Ureter (tissue), 1 donor: Measurements from ENCODE around the gene CRIP1. TPM values are rescaled to one million over a fixed set of nuclear protein-coding genes. Genes with fewer than 3 reads are reported as not detected.

Experiments used
- DNase-seq: peaks from one replicate; pipeline ENCODE4 v3.0.0-alpha.2; 2020; ENCODE audit warnings: low spot score
- total RNA-seq: library from RNA; stranded (reverse); gene quantifications from one replicate; pipeline ENCODE4 v1.2.4, GENCODE V29; 2023
- donor health status: DM: yes; HTN: yes; CAD: no.

The CRIP1 gene
- total RNA-seq, 1 donor from 2014 or later: 127 TPM

DNA sequence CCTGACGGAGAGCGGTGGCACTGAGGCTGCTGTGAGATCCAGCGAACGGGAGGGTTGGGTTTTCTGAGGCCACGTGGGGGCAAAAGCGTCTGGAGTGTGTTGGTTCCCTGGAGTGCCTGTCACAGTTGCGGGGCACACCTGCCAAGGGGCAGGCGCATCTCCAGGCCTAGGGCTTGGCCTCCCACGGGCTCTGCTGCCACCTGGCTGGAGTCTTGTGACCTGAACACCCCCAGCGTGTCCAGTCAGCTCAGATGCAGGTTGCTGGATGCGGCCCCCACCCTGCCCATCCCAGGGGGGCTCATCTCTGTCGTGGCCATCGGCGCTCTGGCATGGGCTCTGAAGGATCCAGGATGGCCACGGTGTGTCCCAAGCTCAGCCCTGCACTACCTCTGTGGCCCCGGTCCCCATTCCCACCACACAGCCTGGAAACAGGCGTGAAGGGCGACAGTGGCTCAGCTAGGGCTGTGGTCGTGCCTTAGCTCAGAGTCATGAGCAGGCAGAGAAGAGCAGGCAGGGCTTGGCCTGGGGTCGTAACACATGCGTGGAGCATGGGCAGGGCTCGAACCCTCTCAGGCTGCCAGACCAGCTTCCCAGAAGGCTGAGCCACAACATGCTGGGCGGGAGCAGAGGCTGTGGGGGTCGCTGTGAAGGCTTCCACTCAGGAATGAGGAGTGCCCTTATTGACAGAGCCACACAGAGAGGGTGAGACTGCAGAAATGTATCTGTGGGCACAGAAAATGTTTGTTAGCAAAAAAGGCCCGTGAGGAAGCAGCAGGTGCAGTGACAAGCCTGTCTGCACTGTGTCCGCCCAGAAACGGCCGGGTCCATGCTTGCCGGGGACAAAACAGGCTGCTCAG is 35.6 kb upstream of the CRIP1 start:
- no peak for DNase-seq

DNA sequence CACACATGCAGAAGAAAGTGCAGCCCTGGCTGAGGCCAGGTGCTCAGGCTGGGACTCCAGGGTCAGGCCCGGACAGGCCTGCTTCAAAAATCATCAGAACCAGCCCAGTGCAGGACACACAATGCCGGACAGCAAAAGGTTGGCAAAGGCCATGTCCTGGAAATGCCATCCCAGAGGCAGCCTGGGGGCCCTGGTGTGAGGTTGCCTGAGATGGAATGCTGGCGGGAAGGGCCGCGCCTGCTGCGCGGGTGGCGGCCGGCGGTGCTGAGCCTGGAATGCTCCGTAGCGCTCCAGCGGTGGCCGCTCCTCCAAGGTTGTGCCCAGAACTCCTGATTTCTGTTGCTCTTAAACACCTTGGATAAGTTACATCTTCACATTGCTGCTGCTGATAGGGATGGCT is 33.7 kb upstream of the CRIP1 start:
- no peak for DNase-seq

DNA sequence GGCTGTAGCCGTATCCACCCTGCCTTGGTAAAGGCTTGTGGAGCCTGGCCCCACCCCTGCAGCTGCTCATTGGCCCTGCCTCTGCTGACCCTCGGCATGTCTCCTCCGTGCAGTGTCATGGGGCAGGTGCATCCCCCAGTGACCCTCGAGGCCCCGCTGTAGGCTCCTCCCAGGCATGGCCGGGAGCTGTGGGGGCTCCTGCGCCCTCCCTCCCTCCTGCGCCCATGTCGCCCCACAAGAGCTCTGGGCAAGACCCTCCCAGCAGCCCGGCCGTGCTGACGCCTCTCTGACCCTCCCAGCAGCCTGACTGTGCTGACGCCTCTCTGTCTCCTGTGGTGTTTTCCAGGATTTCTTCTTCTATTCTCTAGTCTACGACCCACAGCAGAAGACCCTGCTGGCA is 32.8 kb upstream of the CRIP1 start:
- no peak for DNase-seq

DNA sequence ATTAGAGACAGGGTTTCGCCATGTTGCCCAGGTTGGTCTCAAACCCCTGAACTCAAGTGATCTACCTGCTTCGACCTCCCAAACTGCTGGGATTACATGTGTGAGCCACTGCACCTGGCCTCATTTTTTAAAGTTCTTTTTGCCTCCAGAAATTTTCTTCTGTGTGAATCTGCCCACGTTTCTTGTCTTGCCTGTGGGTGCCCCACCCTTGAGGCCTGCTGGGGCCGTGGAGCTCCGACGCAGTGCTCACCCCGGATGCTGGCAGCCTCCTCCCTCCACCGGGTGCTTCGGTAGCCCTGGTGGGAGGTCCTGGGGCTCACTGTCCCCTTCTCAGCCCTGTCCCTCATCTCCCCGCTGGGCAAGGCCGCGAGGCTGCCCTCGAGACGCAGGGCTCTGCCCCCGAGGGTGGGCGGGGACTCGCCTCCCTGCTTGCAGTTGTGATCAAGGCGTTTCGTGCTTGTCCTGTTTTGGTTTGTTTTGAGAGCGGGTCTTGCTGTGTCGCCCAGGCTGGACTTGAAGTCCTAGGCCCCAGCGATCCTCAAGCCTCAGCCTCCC is 31.5 kb upstream of the CRIP1 start:
- no peak for DNase-seq

DNA sequence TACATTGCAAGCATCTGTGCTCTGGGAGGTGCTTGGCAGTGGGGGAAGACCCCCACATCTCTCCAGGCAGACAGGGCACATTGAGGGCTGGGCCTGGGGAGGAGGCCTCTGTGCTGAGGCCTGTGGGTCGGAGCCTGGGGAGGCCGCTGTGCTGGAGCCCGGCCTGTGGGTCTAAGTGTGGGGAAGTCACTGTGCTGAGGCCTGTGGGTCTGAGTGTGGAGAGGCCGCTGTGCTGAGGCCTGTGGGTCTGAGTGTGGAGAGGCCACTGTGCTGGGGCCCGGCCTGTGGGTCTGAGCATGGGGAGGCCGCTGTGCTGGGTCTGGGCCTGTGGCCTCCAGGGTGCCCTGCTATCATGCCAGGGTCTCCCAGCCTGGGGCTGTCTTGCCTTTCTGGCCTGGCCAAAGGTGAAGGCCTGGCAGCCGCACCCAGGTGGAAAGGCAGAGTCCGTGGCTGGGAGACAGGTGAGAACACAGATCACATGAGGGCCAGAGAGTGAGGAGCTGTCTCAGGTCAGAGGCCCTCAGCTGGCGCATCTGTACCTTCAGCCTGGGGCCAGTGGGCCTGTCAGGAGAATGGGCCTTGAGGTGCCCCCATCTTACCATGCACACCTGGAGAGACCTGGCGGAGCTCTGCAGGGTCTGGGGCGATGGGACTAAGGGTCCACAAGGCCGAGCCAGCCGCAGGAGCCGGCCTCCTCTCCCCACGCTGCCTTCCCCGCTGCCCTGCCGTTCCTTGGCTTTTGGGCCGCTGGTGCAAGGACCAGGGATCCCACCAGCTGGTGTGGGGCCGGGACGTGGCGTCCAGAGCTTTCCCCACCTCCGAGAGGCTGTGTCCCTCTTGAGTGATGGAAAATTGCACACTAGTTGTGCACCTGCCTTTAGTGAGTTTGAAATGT is 30.7 kb upstream of the CRIP1 start:
- DNase-seq: no peak

DNA sequence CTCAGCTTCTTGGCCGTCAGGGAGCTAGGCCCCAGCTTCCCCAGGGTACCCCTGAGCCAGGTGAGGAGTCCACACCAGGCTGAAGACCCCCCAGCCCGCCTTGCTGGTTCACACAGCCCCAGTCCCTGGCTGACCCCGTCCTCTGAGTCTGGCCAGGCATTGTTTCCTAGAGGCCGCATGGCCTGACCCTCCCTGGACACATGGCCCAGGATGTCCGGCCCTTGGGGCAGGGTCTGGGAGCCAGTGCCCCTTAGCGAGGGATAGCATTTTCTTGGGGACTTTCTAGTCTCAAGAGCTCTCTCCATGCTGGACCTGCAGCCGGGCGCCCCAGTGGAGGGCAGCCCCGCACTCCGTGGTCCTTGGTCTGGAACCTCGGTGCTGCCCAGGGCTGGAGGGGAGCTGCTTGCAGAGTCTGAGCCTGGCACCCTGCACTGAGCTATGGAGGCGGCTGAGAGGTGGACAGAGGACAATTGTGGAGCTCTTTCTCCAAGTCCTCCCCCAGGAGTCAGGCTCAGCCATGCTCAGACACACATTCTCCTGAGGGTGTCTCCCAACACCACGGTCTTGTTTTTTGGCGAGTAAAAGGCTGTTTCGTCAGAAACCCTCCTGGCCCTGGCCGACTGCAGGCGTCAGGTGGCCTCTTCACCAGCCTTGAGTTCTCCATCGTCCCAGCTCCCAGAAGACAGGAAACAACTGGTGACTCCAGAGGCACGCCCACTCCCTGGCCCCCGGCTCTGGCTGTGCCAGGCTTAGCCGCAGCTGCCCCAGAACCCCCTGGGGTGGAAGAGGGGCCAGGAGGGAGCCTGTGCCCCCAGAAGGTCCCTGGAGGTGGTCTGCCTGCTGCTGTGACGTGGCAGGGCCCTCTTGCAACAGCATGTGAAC is 29.7 kb upstream of the CRIP1 start:
- no peak for DNase-seq

DNA sequence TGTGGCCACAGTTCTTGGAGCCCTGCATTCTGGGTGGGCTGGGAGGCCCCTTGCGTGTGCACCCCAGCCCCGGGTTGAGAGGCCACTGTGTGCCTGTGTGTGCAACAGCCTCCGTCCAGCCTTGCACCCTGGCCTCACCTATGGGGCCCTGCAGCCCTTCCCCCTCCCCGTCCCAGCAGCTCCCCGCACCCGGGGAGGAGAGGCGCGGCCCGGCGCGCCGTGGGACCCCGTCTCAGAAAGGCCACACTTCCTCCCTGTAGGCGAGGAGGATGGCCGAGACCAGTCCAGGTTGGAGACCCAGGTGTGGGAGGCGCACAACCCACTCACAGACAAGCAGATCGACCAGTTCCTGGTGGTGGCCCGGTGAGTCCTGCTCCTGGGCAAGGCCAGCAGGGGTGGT is 28.7 kb upstream of the CRIP1 start:
- no peak for DNase-seq

DNA sequence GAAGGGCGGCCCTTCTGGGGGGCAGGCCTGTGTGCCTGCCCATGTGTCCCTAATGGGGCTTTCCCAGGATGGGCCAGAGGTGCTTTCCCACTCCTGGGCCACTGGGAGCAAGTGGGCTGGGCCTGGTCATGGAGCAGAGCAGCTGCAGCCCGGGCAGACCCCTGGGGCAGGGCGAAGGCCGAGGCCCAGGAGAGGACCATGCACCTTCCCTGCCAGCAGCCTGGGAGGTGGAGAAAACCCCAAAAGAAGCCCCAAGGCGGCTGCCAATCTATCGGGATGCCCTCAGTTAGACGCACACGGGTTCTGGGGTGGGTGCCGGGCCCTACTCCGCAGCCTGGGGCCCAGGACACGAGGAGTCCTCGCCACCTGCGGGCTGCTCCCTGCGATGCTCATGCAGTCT is 28.1 kb upstream of the CRIP1 start:
- no peak for DNase-seq

DNA sequence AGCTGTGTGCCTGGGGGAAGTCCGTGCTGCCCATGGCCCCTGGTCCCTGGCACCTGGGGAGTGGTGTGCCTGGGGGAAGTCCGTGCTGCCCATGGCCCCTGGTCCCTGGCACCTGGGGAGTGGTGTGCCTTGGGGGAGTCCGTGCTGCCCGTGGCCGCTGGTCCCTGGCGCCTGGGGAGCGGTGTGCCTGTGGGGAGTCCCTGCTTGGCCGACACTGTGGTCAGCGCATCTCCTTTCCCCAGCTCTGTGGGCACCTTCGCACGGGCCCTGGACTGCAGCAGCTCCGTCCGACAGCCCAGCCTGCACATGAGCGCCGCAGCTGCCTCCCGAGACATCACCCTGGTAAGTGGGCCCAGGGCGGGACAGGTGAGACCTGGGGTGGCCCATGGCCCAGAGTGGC is 26.6 kb upstream of the CRIP1 start:
- DNase-seq: no peak

DNA sequence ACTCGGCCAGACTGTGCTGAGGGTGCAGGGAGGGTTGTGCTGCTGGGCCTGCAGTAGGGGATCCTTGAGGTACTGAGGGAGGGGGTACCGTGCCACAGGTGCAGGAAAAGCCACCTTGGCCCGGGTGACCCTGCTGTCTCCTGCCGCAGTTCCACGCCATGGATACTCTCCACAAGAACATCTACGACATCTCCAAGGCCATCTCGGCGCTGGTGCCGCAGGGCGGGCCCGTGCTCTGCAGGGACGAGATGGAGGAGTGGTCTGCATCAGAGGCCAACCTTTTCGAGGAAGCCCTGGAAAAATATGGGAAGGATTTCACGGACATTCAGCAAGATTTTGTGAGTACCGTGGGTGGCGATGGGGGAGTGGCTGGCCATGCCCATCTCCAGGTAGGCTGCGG is 26.1 kb upstream of the CRIP1 start:
- no peak for DNase-seq

DNA sequence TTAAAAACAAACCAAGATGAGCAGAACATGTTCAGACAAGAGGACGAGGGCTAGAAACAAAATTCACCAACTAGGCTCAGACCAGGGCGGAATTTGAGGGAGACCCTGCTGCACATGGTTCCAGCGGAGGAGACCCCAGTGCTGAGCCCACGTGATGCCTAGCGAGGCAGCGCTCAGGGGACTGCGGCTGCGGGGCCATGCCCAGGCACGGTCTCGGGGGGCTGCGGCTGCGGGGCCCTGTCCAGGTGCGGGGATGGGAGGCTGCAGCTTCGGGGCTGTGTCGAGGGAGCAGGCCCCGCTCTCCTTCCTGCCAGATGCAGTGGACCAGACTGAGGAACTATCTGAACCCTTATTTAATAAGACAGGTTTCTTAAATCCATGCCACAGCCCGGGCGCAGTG is 24.8 kb upstream of the CRIP1 start:
- no peak for DNase-seq

DNA sequence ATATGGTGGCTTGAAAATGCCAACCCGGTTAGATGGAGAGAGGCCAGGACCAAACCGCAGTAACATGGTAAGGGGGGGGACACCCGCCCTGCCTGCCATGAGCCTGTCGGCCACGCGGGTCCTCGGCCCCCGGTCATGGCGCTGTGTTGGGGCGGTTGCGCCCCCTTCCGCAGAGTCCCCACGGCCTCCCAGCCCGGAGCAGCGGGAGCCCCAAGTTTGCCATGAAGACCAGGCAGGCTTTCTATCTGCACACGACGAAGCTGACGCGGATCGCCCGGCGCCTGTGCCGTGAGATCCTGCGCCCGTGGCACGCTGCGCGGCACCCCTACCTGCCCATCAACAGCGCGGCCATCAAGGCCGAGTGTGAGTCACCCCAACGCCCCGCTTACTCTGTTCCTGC is 22.2 kb upstream of the CRIP1 start:
- no peak for DNase-seq

DNA sequence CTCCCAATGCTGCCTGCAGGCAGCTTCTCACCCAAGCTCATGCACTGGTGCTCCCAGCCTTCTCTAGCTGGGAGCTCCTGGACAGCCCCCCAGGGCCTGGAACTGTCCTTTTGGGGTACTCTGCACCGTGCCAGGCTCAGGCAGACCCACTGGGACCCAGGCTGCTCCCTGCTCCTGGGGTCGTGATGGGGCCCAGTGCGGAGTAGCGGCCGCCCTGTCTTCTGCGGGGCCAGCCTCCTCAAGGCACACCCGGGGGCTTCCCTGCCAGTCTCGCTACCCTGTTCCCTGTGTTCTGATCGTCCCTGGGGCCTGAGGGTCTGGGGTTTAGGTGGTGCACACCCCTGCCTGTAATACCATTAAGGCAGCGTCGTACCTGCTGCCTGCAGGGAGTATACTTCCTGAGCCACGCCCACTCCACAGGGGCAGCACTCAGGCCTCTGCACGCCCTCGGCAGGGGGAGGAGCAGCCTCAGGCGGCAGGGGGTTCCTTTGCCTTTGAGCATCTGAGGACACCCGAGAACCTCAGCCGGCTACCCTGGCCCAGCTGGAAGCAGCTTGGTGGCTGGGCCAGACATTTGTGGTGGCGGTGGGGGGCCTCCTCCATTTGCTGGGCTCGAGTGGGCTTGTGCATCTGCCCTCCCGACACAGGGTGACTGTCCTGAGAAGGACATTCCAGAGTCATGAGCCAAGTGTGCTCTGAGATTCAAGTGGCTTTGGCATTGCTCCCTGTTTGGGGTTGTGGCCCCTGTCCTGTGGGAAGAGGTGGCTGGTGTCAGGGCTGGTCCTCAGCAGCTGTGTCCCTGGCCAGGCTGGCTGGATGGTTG is 21.3 kb upstream of the CRIP1 start:
- no peak for DNase-seq

DNA sequence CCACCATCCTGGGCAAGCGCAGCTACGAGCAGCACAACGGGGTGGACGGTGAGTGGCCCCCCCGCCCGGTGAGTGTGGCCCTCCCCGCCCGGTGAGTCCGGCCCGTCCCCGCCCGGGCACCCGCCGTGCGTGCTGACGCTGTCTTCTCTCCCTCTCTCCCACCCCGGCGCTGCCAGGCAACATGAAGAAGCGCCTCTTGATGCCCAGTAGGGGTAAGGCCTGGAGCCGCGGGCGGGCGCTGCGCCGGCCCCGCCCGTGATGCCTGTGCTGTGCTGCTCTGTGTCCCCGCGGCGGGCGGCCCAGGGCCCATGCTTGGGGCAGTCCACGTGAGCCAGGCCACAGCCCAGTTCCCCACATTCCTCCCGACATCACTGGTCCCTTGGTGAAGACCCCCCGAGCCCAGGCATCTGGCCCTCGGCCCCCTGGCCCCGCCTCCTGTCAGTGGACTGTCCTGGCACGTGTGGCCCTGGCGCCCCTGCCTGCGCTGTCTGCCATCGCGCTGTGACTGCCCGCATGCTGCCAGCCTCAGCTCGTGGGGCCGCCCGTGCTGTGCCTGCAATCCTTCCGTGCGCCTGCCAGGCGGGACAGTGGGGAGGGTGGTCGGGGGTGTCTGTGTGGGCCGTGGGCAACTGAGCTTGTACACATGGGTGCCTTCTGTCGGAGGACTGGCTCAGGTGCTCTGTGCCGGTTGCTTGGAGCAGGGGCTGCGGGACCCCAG is 20.0 kb upstream of the CRIP1 start:
- DNase-seq: no peak

DNA sequence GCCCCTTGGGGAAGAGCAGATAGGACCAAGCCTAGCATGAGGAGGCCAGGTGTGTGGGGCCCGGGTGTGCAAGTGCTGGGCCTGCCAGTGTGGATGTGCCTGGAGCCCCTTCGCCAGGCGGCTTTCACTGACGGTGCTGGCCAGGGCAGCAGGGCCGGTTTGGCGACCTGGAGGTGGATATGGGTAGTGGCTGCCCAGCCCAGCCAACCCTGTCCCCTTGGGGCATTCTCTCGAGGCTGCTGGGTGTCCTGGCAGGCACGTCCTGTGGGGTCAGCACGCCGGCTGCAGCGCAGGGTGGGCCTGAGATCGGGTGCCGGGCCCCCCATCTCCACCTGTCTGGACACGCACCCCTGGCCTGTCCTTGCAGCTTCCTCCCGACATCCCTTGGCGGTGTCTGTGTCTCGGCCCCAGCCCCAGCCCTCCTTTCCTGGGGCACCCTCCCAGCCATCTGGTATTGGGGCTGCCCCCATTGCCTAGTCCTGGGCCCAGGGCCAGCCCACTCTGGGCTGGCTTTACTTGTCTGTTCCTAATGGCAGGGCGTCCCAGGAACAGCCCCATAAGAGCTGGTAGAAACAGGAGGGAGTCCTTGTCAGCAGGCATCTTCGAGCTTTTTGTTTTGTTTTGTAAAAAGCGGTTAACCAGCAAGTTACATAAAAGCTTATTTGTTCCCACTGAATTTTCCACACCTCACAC is 19.3 kb upstream of the CRIP1 start:
- peak; percentile 66 for DNase-seq

DNA sequence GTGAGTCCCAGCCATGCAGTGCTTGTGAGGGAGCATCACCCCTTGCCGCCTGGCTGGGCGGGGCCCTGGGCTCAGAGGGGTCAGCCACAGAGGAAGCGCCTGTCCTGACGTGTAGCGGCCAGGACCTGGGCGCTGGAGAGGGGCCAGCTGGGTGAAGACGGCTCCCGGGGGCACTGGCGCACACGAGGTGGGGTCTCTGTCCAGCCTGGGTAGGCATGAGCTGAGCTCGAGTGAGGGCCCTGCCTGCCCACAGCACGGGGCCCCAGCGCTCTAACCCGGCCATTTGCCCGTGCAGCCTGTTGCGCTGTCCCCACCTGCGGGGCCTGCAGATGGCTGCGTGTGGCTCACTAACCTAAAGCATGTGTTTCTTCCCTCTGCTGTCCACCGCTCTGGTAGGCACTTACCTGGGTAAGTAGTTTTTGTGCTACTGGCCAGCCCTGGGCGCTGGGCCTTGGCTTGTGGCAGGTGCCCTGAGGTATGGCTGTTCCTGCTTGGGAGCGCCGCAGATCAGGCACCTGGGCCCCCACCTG is 18.7 kb upstream of the CRIP1 start:
- no peak for DNase-seq

DNA sequence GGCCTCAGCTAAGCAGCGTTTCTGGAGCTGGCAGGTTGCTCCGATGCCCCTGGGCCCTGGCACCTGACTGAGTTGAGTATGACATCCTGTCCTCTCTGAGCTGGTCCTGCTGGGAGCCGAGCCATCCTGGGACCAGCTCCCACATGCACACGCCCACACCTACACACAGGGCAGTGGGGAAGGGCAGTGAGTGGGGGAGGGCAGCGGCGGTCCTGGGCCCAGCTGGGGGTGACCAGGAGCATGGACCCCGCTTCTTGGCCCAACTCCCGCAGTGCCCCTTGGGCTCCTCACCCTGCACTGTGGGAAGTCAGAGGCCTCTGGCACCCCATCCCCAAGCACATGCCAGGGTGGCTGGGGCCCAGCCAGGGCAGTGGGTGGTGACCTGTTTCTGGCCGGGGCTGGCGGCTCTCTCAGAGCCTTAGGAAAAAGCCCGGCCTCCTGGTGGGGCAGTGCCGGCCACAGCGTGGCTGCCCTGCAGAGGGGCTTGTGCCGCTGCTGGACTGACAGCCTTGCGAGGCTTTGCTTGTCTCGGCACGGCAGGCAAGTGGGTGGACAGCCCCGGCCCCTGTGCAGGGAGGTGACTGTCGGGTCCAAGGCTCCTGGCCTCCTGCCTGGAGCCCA is 18.0 kb upstream of the CRIP1 start:
- peak; percentile 56 for DNase-seq

DNA sequence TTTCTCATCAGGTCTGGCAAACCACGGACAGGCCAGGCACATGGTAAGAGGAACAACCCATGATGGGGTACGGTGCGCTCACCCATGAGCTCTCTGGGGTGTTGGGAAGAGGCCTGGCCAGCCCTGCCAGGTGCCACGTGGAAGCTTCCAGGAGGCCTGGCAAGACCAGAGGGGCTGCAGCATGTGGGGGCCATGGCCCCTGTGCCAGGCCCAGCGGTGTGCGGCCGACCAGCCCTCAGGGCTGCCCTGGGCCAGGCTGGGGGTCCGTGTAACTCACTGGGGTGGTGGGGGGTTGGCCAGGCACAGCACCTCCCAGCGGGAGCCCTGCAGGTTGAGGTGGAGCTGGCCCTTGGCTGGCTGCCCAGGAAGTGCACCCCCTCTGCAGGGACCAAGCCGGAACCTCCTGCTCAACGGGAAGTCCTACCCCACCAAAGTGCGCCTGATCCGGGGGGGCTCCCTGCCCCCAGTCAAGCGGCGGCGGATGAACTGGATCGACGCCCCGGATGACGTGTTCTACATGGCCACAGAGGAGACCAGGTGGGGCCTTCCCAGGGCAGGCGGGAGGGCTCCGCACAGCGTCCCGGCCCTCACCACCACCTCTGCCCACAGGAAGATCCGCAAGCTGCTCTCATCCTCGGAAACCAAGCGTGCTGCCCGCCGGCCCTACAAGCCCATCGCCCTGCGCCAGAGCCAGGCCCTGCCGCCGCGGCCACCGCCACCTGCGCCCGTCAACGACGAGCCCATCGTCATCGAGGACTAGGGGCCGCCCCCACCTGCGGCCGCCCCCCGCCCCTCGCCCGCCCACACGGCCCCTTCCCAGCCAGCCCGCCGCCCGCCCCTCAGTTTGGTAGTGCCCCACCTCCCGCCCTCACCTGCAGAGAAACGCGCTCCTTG is 17.0 kb upstream of the CRIP1 start:
- peak; percentile 92 for DNase-seq
